Midbrain (tissue), 1 donor: ENCODE data around the gene ROBO4.

ENCODE experiments used
- DNase-seq: peaks from one replicate; lab custom pipeline; 2025; lab: John Stamatoyannopoulos, UW

The ROBO4 gene

DNA sequence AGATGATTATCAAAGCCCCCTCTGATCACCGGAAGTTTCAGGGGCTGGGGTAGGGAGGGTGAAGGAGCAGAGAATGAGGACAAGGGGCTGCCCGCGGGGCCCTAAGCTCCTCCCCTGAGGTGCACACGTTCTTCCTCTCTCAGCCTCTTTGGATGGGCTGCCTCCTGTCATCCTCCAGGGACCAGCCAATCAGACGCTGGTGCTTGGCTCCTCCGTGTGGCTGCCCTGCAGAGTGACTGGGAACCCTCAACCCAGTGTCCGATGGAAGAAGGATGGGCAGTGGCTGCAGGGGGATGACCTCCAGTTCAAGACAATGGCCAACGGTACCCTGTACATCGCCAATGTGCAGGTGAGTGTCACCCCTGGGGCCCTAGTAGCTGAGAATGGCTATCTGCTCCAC is 24.9 kb downstream of the ROBO4 start:
- no peak for DNase-seq

DNA sequence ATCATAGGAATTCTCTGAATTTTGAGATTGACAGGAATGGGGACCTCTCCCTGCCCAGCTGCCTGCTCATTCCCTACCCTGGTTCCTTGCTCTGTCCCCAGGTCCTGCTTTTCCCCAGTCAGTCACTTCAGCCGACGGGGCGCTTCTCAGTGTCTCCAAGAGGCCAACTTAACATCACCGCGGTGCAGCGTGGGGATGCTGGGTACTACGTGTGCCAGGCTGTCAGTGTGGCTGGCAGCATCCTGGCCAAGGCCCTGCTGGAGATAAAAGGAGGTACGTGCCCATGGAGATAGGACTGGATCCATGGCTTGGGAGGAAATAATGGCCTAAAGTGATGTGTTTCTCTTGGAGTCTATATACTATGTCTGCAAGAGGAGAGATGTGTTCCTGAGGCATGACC is 25.4 kb downstream of the ROBO4 start:
- no peak for DNase-seq

DNA sequence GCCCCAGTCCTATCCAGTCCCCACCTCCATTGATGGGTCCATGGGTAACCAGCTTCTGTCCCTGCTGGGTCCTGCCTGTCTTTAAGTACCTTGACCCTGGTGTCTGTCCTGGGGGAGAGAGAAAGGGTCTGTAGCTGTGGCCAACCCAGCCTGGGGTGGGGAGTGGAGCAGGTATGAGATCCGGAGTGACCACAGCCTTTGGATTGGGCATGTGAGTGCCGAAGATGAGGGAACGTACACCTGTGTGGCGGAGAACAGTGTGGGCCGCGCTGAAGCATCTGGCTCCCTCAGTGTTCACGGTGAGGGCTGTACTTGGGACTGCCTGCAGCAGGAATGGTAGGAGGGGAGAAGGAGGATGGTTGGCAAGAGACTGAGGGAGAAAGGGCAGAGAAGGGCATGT is 27.2 kb downstream of the ROBO4 start:
- no peak for DNase-seq

DNA sequence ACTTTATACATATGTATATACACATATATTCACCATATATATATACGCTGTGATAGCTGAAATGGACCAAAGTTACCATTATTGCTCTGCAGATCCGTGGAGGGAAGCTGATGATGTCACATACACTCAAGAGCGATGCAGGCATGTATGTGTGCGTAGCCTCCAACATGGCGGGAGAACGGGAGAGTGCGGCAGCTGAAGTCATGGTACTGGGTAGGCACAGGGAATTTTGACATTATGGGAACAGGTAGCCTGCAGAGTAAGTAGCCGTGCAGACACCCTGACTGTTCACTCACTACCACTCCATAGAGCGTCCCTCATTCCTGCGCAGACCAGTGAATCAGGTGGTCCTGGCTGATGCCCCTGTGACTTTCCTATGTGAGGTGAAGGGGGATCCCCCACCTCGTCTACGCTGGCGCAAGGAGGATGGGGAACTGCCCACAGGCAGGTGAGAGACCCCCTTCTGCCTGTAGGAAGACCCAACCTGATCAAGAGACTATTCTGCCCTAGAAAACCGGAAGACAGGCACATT is 27.7 kb downstream of the ROBO4 start:
- no peak for DNase-seq

DNA sequence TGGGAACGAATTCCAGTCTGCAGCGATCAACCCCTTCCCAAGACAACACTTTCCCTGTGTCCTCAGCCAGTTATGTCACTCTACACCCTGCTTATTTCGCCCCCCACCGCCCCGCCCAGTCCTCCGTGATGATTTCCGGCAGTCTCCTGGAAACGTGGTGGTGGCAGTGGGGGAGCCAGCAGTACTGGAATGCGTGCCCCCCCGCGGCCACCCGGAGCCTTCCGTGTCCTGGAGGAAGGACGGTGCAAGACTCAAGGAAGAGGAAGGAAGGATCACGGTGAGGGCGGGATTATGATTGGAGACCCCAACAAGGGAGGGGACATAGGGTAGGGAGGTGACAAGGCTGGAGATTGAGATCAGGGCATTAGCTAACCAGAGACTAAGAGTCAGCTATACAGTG is 28.3 kb downstream of the ROBO4 start:
- no peak for DNase-seq

DNA sequence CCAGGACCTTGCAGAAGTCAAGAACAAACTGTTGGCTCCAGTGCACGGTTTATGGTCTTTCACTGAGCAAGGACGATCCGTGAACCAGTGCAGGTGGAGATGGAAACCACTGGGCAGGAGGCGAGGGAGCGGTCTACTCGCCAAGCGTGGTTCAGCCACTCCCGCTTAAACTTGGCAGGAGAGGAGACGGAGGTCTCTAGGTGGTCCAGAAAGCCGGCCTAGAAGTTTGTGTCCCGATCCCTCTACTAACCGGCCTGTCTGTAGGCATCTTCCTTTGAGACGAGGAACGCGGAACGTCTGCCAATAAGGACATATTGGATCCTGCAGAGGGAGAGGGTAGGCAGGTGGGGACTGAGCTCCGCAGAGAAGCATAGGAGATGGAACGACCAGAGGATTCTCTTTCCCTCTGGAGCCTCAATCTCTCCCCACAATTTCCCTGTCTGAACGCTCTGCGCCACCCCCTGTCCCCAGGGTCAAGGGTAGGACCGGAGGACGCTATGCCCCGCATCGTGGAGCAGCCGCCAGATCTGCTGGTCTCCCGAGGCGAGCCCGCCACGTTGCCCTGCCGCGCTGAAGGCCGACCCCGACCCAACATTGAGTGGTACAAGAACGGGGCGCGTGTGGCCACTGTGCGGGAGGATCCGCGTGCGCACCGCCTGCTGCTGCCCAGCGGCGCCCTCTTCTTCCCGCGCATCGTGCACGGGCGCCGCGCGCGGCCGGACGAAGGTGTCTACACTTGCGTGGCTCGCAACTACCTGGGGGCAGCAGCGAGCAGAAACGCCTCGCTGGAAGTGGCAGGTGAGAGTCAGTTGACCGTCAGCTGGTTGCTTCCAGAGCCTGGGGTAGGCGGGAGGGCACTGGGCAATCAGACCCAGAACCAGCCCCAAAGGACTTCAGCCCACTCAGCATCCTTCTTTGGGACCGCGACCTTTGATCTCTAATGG is 29.1 kb downstream of the ROBO4 start:
- no peak for DNase-seq

DNA sequence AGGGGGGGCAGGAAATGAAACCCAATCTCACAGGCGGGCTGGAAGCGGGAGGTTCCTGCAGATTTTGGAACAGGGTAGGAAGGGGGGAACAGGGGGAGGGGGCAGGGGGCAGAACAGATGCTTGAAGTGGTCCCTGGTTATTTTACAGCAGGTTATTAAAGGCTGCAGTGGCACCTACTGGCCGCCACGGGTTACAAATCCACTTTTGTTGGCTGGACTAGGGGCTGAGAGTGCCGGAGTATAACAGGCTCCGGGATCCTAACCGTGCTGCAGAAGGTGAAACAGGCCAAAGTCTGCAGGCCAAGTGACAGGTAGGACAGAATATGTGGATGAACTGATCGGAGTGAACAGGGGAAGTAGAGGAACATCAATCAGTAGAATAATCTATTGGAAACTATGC is 30.0 kb downstream of the ROBO4 start:
- DNase-seq = no peak

DNA sequence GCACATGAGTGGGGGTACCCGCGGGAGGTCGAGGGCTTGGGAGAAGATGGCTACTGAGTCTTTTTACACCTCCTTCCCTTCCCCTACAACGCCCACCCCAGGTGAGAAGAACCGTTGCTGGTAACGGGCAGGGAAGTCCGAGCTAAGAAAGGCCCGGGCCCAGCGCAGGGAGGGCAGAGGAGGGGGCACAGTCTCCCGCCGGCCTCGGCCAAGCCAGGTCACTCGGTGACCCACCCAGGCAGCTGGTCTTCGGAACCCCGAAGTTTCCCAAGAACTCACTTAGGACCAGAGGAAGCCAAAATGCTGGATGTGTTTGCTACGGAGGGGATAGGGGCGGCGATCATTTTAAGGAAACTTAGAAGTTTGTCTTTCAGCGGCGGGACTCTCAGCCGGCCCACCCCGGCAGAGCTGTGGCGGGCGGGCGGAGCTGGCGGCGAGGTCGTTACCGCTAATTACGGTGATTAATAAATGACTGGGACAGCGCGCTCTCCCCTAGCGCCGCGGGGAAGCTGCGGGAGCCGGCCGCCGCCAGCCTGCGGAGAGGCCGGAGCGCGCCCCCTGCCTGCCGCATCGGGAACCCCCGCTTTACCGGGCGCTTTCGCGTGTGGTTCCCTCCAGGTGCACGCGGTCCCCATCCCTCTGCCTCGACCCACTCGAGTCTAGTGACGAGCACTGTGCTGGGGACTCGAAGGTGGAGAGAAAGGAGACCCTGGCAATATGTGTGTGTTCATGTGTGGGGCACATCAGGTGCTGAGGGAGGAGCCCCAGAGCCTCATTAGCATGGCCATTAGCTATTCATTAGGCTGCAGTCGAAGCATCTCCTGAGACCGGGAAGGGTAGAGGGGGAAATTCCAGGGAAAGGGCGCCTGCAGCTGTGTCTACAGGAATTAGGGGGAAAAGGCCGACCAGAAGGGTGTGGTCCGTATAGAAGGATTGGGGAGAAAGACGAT is 31.5 kb downstream of the ROBO4 start:
- peak; percentile 34 for DNase-seq

DNA sequence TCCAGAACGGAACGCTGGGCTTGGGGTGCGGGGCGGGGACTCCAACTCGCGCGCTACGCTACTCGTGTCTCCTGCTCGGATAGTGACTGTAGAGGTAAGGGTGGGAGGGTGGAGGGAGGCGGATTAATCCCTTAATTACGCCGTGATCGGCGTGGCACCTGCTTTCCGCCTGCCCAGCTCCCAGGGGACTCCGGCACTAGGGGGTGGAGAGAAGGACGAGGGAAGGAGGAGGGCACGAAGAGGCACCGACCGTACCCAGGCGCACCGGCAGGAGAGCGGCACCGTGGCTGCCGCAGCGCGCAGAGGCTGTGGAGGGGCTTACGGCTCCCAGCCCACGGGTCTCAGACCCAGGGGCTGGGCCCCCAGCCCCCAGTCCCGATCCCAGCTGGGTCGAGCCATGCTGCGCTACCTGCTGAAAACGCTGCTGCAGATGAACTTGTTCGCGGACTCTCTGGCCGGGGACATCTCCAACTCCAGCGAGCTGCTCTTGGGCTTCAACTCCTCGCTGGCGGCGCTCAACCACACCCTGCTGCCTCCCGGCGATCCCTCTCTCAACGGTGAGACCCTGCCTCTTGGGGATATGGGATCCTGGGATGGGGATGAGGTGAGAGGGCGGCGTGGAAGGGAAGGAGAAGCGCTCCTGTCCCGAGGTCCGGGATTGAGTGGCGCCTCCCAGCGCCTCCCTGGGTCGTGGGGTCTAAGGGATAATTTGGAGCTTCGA is 32.3 kb downstream of the ROBO4 start, which contains the start of gene ROBO3:
TSS of gene ROBO3 (plus strand) at position 252 of the 721 bp plus-strand sequence. CDS start at position 398, 146 bp downstream.
- DNase-seq = no peak

DNA sequence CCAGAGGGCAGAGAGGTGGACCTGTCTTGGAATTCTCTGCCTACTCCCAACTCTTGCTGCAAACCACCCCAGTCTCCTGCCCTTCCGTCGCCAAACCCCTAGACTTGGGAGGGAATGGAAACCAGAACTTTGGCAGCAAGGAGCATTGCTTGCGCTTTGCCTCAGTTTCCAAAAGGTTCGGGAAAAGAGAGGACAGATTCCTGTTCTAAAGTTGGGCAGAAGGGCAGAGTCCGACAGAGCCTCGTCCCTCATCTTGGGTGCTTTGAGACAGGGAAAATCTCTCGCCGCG is 32.8 kb downstream of the ROBO4 start:
- no peak for DNase-seq

DNA sequence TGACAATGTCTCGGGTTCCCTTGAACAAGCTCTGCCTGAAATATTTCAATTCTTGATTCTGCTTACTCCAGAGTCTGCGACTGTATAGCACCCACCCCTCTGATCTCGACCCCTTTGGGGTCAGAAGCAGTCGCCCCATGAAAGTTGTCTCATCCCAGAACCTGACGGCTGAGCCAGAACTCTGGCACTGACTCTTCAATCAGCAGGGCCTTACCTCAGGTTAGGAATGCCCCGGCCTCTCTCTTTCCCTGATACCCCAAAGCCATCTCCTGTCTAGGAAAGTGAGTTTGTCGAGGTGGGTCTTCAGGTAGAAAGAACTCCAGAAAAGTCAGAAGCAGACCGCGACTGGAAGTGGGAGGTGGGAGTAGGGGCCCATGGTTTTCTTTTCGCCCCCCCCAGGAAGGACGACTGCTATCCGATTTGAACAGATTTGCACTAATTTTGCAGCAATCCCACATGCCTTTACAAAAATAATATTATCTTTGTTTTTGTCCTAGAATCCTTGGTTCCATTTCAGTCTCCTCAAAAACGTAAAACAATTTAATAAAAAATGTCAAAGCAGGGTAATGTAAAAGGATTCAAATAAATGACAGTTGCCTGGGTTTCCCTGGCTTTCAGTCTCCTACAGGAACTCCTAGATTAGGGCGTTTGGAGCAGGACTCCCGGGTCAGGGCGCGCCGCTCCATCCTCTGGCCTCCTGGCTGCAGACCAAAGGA is 33.3 kb downstream of the ROBO4 start:
- DNase-seq = no peak

DNA sequence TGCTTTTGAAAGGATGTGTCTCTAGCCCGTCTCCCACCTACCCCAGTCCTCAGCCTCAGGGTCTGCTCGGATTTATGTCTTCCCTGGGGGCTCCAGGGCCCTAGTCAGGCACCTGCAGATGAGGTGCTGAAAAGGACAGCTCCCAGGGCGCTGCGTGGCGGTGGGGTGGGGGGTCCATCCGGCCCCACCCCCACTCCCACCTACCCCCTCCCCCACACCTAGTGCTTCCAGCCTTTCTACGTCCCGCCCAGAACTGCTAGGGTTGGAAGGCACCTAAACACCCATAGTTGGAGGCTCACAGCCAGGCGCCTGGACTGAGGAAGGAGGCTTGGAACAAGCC is 33.9 kb downstream of the ROBO4 start:
- no peak for DNase-seq

DNA sequence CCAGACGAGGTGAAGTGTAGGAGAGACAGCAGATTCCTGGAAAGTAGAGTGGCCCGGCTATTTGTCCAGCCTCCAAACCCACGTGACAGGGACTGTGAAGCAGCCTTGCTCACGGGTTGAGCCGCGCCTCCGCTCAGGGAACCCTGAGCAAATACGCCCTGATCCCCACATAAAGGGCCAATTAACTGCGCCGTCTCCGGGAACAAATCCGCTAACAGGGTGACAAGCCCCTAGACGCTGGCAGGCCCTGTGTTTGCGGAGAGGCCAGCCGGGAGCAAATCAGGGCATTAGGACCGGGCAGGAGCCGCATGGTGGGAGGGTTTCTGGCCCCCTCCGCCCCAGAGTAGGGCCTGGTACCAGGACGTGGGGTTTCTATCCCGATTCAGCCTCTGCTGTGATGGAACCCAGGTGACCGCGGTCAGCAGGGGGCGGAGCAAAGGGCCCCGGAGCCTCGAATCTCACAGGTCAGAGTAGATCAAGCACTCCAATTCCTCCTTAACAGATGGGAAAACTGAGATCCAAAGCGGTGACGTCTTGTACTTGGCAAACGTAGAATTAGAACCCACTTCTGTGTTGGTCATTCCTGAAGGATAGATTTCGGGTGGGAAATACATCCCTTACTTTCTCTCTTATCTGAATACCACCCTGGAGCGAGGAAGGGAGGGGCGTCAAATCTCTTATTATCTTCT is 34.4 kb downstream of the ROBO4 start:
- peak; percentile 52 for DNase-seq

DNA sequence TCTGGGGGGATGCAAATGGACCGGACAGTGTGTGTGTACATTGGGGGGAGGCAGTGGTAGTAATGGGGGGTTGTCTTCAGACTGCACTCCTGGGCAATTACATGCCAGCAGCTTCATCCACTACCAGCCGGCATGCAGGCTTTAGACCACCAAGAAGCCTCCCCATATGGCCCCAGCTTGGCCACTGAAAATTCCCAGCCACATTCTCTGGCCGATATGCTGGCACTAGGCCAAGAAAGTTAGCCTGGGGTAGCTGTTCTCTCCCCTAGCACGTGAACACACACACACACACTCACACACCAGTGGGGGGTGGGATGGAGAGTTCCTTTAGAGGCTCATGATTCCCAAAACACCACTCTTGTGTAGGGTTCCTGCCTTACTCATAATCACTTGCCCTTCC is 36.0 kb downstream of the ROBO4 start:
- no peak for DNase-seq

DNA sequence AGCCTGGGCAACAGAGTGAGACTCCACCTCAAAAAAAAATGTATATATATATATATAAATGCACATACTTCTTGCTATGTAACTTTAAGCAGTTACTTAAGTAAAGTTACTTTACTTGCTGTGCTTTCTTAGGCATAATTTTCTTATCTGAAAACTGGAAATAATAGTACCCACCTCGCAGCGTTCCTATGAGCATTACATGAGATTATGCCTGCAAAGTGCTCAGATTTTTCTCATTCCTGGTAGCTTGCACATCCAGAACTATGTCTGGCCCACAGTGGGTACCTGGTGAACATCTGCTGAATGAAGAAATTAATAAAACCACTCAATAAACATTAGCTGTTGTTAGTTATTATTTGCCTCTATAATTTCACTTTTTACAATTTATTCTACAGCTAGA is 38.5 kb downstream of the ROBO4 start:
- no peak for DNase-seq

DNA sequence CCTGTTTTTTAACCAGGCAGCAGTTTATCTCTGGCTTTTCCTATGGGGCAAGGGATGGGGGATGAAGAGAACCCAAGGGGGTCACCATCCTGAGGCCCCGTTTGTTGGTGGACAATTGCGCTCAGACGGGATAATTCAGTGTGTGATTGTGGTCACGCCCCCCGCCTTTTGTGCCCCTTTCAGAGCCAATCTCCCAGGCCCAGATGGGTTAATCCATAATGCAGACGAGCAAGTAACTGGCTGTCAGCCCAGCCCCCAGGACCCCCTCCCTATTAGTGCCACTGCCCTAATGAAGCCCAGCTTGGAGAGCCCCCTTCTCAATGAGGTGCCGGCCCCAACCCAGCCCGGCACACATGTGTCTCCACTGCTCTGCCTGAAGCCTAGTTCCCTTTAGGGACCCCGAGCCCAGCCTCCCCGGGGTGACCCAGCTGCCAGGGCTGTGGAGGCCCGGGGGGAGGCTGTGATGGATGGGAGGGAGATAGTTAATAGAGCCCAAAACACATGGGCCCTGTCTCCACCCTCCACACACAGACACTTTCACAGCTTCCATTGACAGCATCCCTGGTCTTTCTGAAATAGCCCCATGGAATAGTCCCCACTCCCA is 51.5 kb downstream of the ROBO4 start:
- DNase-seq = no peak

DNA sequence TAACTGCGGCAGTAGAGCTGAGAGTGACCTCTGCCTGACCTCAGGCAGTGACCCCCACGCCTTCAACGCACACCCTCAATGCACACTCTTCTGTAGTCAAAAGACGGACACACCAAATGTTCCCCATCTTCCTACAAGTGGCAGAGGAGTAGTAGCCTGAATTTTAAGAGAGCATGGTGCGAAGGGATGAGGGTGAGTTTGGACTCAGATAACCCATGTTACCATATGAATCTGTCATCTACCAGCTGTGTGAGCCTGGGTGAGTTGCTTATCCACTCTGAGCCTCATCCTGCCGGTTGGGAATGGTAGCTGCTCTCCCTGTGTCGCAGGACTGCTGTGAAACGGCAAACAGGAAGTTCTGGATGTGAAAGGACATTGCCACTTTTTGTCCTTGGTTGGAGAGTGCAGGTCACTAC is 53.0 kb downstream of the ROBO4 start:
- no peak for DNase-seq

DNA sequence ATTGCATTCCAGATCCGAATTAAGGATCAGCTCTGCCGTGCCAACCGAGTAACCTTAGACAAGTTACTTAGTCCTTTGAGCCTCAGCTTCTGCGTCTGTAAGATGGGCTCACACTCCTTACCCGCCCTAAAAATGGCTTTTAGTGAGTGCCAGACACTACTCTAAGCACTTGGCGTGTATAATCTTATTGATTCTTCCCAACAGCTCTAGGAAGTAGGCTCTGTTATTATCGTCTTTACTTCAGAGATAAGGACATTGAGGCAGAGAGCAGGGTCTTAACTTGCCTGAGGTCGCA is 54.1 kb downstream of the ROBO4 start:
- no peak for DNase-seq

DNA sequence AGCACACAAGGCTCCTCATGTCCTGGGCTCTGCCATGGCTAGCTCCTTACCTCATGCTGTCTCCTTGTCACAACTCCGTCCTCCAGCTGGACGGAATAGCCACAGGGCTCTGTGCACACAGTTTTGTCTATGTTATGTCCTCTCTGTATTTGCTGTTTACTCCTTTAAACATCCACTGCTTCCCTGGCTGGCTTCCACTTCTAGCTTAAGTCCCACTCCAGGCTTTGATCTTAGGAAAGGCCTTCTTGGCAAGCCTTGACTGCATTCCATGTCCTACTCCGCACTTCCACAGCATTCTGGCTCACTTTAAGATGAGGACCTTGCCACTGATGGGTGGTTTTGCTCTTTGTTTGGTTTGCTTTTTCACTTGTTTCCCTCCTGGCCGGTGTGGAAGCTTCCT is 55.4 kb downstream of the ROBO4 start:
- no peak for DNase-seq

DNA sequence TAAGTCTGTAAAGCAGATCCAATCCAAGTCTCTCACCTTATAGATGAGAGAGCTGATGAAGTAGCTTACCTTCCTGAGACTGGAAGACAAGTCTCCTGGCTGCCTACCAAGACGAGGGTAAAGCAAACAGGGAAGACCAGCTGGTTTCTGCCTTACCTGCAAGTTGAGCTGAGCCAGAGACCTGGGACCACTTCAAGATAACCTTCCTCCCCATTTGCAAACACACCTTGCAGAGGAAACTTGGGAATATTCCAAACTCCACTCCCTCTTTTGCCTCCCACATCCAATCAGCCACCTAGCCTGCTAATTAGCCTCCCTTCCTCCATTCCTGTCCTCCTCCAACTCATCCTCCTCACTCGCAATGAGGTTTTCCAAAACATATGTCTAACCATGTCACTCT is 55.8 kb downstream of the ROBO4 start:
- no peak for DNase-seq

DNA sequence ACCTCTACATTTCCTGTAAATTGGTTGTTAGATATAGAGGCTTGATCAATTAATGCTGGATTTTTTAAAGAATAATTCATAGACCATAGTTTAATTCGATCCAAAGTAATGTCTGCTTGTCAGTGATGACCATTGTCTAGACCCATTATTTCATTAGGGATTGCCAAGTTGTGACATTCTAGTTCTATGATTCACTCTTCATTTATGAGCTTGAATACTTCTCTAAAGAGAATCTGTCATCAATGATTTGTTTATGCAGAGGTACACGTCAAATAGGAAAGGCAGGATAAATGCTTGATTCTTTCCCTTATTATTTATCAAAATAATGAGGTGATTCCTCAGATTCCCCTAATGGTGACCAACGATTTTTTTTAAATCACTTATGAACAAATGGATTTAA is 56.5 kb downstream of the ROBO4 start:
- DNase-seq = no peak
